SU-DHL-6 (cell line): Measurements from ENCODE around the gene BNIP1.

ENCODE experiments used
- EZH2phosphoT487 ChIP-seq: fragments of 200-600 bp; sonication (generic), shearing (Covaris generic); conservative IDR thresholded peaks from 2 replicates; pipeline ENCODE4 v1.6.1; 2018; ENCODE audit warnings: mild to moderate bottlenecking, antibody characterized with exemption, low read length, moderate library complexity, mixed read lengths
- TF ChIP-seq, protein P1 (sequence below): fragments of 200-600 bp; sonication (generic); IDR thresholded peaks from one replicate; pipeline ENCODE4 v1.5.1; 2017; ENCODE audit warnings: antibody characterized with exemption, mild to moderate bottlenecking, low read length, moderate library complexity; ENCODE audit not compliant: insufficient read depth, poor library complexity, severe bottlenecking

DNA sequence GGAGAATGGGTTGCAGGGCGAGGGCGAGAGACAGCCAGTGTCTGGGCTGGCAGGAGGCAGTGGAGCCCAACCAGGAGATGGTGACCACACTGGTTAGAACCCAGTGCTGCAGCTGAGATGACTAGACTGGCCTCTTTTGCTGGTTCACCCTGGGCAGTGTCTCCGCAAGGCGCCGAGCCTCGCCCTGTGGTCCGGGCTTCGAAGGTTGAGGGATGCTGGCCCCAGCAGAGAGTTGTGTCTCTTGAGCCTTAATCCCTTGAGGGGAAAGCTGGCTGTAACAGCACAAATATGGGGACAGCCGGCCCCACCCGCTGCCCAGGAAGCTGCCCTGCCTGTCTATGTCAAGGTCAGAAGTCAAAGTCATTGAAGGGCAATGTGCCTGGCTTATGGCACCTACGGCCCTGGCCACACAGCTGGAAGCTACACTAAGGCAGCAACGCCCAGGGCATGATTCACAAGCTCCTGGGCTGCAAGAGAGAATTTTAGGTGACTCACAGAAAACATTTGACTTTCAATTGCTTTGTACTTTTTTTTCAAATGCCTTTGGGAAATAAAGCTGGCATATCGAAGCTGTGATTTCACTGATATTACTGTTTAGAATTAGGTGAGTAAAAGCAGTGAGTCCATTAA lies 57.4 kb downstream of the BNIP1 start:
- TF ChIP-seq, protein P1, sequence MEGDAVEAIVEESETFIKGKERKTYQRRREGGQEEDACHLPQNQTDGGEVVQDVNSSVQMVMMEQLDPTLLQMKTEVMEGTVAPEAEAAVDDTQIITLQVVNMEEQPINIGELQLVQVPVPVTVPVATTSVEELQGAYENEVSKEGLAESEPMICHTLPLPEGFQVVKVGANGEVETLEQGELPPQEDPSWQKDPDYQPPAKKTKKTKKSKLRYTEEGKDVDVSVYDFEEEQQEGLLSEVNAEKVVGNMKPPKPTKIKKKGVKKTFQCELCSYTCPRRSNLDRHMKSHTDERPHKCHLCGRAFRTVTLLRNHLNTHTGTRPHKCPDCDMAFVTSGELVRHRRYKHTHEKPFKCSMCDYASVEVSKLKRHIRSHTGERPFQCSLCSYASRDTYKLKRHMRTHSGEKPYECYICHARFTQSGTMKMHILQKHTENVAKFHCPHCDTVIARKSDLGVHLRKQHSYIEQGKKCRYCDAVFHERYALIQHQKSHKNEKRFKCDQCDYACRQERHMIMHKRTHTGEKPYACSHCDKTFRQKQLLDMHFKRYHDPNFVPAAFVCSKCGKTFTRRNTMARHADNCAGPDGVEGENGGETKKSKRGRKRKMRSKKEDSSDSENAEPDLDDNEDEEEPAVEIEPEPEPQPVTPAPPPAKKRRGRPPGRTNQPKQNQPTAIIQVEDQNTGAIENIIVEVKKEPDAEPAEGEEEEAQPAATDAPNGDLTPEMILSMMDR = no peak
- TF ChIP-seq EZH2phosphoT487 = no peak
